Hepatocyte (in vitro differentiated cells): ENCODE measurements around the gene SLC35B3. TPM values are rescaled to one million over a fixed set of nuclear protein-coding genes. Genes with fewer than 3 reads are reported as not detected.

Experiments used
- DNase-seq: peaks from one replicate; pipeline ENCODE4 v3.0.0-alpha.2; 2016; ENCODE audit warnings: low spot score
- H2AFZ ChIP-seq: fragments of 200-600 bp; sonication (generic); 2 replicates; pipeline ENCODE4 v1.6.0; 2016; ENCODE audit warnings: antibody characterized with exemption, mild to moderate bottlenecking
- H3K27ac ChIP-seq: fragments of 200-600 bp; sonication (generic); 2 replicates; pipeline ENCODE4 v1.5.1; 2016; ENCODE audit warnings: mild to moderate bottlenecking
- H3K27me3 ChIP-seq: fragments of 200-600 bp; sonication (generic); 2 replicates; pipeline ENCODE4 v1.6.1; 2016
- H3K36me3 ChIP-seq: fragments of 200-600 bp; sonication (generic); replicated peaks from 2 replicates; pipeline ENCODE4 v1.5.1; 2016; ENCODE audit warnings: low read depth; ENCODE audit not compliant: insufficient read depth
- H3K4me1 ChIP-seq: fragments of 200-600 bp; sonication (generic); 2 replicates; pipeline ENCODE4 v1.5.1; 2016; ENCODE audit warnings: mild to moderate bottlenecking, moderate library complexity; ENCODE audit not compliant: insufficient read depth
- H3K4me2 ChIP-seq: fragments of 200-600 bp; sonication (generic); 2 replicates; pipeline ENCODE4 v1.6.0; 2016
- H3K4me3 ChIP-seq: fragments of 200-600 bp; sonication (generic); 2 replicates; pipeline ENCODE4 v1.5.1; 2016; ENCODE audit warnings: mild to moderate bottlenecking
- H3K79me2 ChIP-seq: fragments of 200-600 bp; sonication (generic); 2 replicates; pipeline ENCODE4 v1.6.0; 2017; ENCODE audit warnings: mild to moderate bottlenecking
- H3K9me2 ChIP-seq: fragments of 200-600 bp; sonication (generic); replicated peaks from 2 replicates; pipeline ENCODE4 v1.6.0; 2017; ENCODE audit warnings: mild to moderate bottlenecking; ENCODE audit not compliant: insufficient read depth
- H3K9me3 ChIP-seq: fragments of 200-600 bp; sonication (generic); 2 replicates; pipeline ENCODE4 v1.5.1; 2016; ENCODE audit warnings: low read depth, mild to moderate bottlenecking
- H4K20me1 ChIP-seq: fragments of 200-600 bp; sonication (generic); 2 replicates; pipeline ENCODE4 v1.6.0; 2016; ENCODE audit warnings: mild to moderate bottlenecking; ENCODE audit not compliant: insufficient read depth, poor library complexity, severe bottlenecking
- EZH2 ChIP-seq: fragments of 200-600 bp; sonication (generic); IDR thresholded peaks from 2 replicates; pipeline ENCODE4 v1.6.1; 2016; ENCODE audit warnings: antibody characterized with exemption, mild to moderate bottlenecking, borderline replicate concordance
- EZH2phosphoT487 ChIP-seq: fragments of 200-600 bp; sonication (generic); IDR thresholded peaks from one replicate; pipeline ENCODE4 v1.6.1; 2018; ENCODE audit warnings: antibody characterized with exemption, mild to moderate bottlenecking, low read depth, moderate library complexity; ENCODE audit not compliant: unreplicated experiment, severe bottlenecking
- WGBS: methylation state at CpG from one replicate; pipeline ENCODE4 v1.1.6; 2016; ENCODE audit warnings: low lambda C conversion rate; ENCODE audit errors: missing lambda C conversion rate; 5-methylcytosine and 5-hydroxymethylcytosine counted together
- polyA plus RNA-seq: library from polyadenylated mRNA; unstranded; fragments of >200 nt; fragmentation: Nextera tagmentation; extraction: Ambion mirVana; gene quantifications from 2 replicates; pipeline ENCODE4 v1.2.1, GENCODE V29; 2016
- total RNA-seq: library from RNA; depleted of rRNA; stranded (reverse); fragments of >200 nt; gene quantifications from 2 replicates; pipeline ENCODE4 v1.2.3, GENCODE V29; 2014
- TF ChIP-seq, protein P1 (sequence below): fragments of 200-600 bp; sonication (generic); IDR thresholded peaks from 2 replicates; pipeline ENCODE4 v1.5.1; 2016; ENCODE audit warnings: antibody characterized with exemption, mild to moderate bottlenecking; ENCODE audit not compliant: poor library complexity

SLC35B3 gene
- total and polyA plus RNA-seq, 2 experiments from 2014 or later, result 31.5 TPM

DNA sequence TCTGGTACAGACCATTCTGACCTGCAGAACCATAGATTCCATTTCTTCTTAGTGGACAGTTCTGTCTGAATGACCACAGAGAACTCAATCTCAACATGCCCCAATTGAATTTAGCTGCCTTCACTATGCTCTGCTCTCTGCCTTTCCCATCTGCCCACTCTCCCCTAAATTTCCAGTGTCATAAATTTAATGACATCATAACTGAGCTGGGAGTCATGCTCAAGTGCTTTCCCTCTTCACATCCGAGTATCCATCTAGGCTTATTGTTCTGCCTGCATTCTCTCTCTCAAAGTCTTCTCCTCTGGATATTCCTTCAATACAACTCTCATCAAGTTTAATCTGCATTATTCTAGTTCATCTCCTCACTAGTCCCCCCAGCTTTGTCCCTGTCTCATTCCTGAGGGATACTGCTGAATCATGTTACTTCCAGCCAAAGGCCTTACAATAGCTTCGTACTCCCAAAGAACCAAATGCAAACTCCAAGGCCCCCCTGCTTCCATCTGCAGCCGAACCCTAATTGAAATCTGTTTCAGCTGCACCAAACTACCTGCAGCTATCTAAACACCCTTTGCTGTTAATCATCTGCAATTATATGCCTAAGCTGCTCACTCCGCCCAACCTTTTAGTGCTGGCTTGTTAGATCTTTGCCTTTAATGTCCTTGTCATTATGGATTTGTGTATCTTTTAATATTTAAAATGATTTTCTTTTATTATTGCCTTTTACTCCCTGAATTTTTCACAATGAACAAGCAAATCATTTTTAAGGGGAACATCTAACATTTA is 46.1 kb downstream of the SLC35B3 start:
- Histone ChIP-seq H3K9me2 (no peaks in the 10 kb centered on the region), H3K9me3 (no peaks in the 10 kb centered on the region), H3K36me3 (no peaks in the 10 kb centered on the region), H3K4me3 (no peak overlapping the region), H2AFZ (no peak overlapping the region), H3K4me1 (no peaks in the 10 kb centered on the region), H4K20me1 (no peaks in the 10 kb centered on the region), H3K27me3 (no peaks in the 10 kb centered on the region), H3K4me2 (no peak overlapping the region), H3K27ac (no peak overlapping the region), H3K79me2 (no peaks in the 10 kb centered on the region)
- DNase-seq, result no peak
- WGBS, result 73% methylated on average over 4 of the region's 4 CpGs
- TF ChIP-seq EZH2 (no peak), EZH2phosphoT487 (no peak)
- TF ChIP-seq, protein P1, sequence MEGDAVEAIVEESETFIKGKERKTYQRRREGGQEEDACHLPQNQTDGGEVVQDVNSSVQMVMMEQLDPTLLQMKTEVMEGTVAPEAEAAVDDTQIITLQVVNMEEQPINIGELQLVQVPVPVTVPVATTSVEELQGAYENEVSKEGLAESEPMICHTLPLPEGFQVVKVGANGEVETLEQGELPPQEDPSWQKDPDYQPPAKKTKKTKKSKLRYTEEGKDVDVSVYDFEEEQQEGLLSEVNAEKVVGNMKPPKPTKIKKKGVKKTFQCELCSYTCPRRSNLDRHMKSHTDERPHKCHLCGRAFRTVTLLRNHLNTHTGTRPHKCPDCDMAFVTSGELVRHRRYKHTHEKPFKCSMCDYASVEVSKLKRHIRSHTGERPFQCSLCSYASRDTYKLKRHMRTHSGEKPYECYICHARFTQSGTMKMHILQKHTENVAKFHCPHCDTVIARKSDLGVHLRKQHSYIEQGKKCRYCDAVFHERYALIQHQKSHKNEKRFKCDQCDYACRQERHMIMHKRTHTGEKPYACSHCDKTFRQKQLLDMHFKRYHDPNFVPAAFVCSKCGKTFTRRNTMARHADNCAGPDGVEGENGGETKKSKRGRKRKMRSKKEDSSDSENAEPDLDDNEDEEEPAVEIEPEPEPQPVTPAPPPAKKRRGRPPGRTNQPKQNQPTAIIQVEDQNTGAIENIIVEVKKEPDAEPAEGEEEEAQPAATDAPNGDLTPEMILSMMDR, result no peak

- no peaks in the 10 kb centered on the region for H3K27me3 ChIP-seq
- H3K9me2 ChIP-seq, result no peaks in the 10 kb centered on the region
- WGBS, result 94% methylated on average over 11 of the region's 11 CpGs
- no peaks in the 10 kb centered on the region for H3K36me3 ChIP-seq
- no peak overlapping the region for H2AFZ ChIP-seq
- H3K27ac ChIP-seq, result no peak overlapping the region
- H3K9me3 ChIP-seq, result no peaks in the 10 kb centered on the region
- no peaks in the 10 kb centered on the region for H3K79me2 ChIP-seq
- H3K4me1 ChIP-seq, result no peaks in the 10 kb centered on the region
- H3K4me2 ChIP-seq, result no peak overlapping the region
- DNase-seq, result no peak
- H4K20me1 ChIP-seq, result no peaks in the 10 kb centered on the region
- TF ChIP-seq, protein P1, result no peak
- no peak for TF ChIP-seq EZH2phosphoT487
- TF ChIP-seq EZH2, result no peak
- no peak overlapping the region for H3K4me3 ChIP-seq
Observed at GRCh38 chr6:8387942-8388437, 47.4 kb downstream of the SLC35B3 start.

DNA sequence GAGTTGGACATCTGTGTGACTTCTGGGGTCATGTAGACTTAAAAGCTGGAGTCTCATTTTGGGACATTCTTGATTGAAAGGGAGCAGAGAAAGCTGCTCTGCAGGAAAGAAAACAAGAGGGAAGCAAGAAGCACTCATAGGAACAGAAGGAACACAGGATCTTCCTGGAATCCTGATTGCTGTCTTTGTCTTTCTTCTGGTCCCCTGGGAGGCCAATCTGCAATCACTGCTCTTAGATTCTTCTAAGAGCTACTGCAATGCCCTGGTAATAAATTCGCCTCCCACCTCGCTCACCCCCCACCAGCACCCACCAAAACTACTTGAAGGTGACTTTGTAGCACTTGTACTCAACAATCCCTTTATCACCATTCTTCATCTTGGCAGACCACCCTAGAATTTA is 51.8 kb downstream of the SLC35B3 start:
- H3K4me2 ChIP-seq, result no peak overlapping the region
- H2AFZ ChIP-seq, result no peak overlapping the region
- no peak overlapping the region for H3K4me3 ChIP-seq
- H3K27ac ChIP-seq, result no peak overlapping the region
- no peaks in the 10 kb centered on the region for H3K79me2 ChIP-seq
- no peak for DNase-seq
- no peaks in the 10 kb centered on the region for H4K20me1 ChIP-seq
- no peaks in the 10 kb centered on the region for H3K4me1 ChIP-seq
- no peak for TF ChIP-seq EZH2
- TF ChIP-seq EZH2phosphoT487, result no peak
- TF ChIP-seq, protein P1, result no peak
- no peaks in the 10 kb centered on the region for H3K27me3 ChIP-seq
- WGBS, result 76% methylated on average over 2 of the region's 2 CpGs
- H3K36me3 ChIP-seq, result no peaks in the 10 kb centered on the region
- H3K9me3 ChIP-seq, result no peaks in the 10 kb centered on the region
- no peaks in the 10 kb centered on the region for H3K9me2 ChIP-seq
